GM21360 (cell line): ENCODE data around the gene OR4C45.
"Not testable (repeated sequence)": the region's sequence is repeated elsewhere in the genome, so short reads cannot be mapped to it uniquely, and the experiment has no call there.

Experiments
- ATAC-seq: cut with Tn5 transposase; IDR thresholded peaks from one replicate; pipeline ENCODE4 v1.9.1; 2021; ENCODE audit warnings: mild to moderate bottlenecking, moderate library complexity; ENCODE audit not compliant: unreplicated experiment

Gene OR4C45

GRCh38 chr11:50032574-50032973, at the start of gene OR4C45:
Gene OR4C45 (plus strand): TSS chr11:50032874.
- ATAC-seq: no peak

DNA sequence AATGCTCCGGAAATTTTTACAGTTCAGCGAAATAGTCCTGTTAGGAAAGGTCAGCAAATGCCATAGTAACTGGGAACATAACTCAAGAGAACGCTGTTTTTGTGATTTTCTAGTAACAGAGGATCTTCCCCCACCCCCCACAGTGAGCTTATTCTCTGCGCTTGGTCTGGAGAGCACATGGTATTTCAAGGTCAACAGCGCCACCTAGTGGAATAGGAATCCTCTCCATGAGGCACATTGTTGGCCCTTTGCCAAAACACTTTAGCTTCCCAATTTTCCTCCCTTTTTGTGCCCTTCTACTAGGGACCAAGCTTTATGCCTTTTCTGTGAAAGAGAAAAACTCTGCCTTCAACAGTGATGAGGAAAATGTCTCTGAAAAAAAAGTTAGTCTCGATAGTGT, 37.1 kb upstream of the OR4C45 start:
- ATAC-seq: no peak

DNA sequence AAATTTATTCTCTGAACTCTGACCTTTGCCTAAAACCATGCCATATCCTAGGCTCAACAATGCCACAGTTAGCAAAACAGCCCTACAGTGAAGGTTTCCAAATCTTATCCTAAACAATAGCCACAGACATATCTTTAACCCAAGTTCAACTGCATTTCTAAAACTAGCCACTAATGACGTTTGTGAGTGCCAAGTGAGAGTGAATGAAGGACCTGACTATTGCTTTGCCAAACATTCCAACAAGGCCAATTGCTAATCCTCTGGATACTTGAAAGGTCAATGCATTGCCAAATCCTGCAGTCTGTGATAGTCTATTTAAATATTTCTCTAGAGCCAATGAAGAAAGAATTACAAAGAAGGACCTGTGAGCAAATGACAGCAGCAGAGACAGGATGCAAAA, 2.5 kb upstream of the OR4C45 start:
- no peak for ATAC-seq

DNA sequence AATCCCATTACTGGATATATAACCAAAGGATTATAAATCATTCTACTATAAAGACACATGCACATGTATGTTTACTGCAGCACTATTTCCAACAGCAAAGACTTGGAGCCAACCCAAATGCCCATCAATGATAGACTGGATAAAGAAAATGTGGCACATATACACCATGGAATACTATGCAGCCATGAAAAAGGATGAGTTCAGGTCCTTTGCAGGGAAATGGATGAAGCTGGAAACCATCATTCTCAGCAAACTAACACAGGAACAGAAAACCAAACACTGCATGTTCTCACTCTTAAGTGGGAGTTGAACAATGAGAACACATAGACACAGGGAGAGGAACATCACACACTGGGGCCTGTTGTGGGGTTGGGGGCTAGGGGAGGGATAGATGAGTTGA, 3.6 kb downstream of the OR4C45 start:
- not testable (repeated sequence) for ATAC-seq

DNA sequence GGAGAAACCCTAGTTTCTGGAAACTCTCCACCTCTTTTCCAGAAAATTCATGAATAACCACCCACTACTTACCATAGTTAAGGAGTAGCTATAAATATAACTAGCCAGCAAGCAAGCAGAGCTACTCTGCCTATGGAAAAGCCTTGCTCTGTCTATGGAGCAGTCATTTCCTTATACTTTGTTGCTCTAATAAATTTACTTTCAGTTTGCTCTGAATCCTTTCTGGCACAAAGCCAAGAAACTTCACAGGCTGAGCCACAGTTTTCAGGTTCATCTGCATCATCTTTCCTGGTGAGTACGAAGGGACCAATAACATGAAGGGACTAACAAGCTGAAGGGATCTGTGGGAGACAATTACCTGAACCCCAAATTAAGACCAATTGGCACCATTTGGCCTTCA, 4.6 kb downstream of the OR4C45 start:
- no peak for ATAC-seq

GRCh38 chr11:50044647-50045046, 12.0 kb downstream of the OR4C45 start:
- no peak for ATAC-seq

DNA sequence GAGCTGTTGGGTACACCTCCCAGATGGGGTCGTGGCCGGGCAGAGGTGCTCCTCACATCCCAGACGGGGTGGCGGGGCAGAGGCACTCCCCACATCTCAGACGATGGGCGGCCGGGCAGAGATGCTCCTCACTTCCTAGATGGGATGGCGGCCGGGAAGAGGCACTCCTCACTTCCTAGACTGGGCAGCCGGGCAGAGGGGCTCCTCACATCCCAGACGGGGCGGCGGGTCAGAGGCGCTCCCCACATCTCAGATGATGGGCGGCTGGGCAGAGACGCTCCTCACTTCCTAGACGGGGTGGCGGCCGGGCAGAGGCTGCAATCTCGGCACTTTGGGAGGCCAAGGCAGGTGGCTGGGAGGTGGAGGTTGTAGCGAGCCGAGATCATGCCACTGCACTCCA, 30.4 kb downstream of the OR4C45 start:
- ATAC-seq: not testable (repeated sequence)

DNA sequence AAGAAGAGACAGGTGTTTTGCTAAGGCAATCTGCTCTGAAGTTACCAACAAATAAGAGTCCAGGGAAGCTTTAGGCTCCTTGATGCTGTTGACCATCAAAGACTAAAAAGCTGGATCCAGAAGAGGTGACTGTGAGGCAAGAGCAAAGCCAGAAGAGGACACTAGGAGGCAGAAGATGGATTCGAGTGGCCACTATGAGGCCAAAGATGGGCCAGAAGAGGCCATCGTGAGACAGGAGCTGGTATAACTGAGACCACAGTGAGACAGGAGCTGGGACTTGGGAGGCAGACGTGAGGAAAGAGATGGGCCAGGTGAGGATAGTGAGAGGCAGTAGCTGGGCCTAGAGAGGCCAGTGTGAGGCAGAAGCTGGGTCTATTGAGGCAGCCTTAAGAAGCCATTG, 37.7 kb downstream of the OR4C45 start:
- ATAC-seq: no peak

GRCh38 chr11:50071584-50072225, 39.0 kb downstream of the OR4C45 start:
- no peak for ATAC-seq

DNA sequence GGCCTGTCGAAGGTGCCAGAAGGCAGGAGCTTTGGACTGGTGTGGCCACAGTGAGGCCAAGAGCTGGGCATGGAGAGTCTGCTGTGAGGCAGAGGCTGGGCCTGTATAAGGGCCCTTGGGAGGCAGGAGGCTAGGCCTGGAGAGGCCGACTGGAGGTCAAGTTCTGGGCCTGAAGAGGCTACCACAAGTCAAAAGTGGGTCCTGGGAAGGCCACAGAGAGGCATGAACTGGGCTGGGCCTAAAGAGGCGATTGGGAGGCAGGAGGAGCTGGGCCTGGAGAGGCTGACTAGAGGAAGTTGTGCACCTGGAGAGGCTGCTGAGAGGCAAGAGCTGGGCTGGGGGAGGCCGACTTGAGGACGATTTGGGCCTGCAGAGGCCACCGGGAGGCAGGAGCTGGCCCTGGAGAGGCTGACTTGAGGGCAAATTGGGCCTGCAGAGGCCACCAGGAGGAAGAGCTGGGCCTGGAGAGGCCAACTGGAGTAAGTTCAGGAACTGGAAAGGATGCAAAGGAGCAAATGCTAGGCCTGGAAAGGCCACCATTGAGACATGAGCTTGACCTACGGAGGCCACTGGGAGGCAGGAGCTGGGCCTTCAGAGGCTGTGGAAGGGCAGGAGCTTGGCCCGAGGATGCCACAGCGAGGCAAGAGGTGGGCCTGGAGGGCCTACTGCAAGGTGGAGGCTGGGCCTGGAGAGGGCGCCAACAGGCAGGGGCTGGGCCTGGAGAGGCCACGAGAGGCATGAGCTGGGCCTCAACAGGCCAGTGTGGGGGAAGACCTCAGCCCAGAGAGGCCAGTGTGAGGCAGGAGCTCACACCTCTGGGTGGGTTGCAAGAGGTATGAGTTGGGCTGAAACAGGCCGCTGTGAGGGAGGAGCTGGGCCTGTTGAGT, 39.8 kb downstream of the OR4C45 start:
- no peak for ATAC-seq

DNA sequence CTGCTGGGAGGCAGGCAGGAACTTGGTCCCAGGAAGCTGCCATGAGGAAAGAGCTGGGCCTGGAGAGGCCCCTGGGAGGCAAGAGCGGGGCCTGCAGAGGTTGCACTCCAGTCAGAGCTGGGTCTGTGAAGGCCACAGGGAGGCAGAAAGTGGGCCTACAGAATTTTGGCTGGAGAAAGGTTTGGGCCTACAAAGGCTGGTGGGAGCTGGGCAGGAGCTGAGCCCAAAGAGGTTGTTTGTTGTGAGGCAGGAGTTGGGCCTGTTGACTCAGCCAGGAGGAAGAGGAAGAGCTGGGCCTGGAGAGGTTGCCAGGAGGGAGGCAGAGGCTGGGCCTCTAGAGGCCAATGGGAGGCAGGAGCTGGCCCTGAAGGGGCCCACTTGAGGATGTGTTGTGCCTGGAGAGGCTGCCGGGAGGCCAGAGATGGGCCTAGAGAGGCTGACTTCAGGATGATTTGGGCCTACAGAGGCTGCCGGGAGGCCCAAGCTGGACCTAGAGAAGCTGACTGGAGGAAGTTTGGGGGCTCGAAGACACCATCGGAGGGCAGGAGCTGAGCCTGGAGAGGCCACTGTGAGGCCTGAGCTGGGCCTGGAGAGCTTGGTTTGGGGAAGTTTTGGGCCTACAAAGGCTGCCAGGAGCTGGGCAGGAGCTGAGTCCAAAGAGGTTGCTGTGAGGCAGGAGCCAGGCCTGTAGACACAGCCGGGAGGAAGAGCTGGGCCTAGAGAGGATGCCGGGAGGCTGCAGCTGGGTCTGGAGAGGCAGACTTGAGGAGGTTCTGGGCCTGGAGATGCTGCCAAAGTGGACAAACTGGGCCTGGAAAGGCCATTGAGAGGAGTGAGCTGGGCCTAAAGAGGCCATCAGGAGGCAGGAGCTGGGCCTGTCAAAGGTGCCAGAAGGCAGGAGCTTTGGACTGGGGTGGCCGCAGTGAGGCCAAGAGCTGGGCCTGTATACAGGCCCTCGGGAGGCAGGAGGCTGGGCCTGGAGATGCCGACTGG, 40.7 kb downstream of the OR4C45 start:
- ATAC-seq: no peak

DNA sequence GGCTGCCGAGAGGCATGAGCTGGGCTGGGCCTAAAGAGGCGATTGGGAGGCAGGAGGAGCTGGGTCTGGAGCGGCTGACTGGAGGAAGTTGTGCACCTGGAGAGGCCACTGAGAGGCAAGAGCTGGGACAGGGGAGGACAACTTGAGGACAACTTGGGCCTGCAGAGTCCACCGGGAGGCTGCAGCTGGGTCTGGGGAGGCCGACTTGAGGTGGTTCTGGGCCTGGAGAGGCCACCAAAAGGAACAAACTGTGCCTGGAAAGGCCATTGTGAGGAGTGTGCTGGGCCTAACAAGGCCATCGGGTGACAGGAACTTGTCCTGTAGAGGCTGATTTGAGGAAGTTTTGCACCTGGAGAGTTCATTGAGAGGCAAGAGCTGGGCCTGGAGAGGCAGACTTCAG, 41.5 kb downstream of the OR4C45 start:
- no peak for ATAC-seq

DNA sequence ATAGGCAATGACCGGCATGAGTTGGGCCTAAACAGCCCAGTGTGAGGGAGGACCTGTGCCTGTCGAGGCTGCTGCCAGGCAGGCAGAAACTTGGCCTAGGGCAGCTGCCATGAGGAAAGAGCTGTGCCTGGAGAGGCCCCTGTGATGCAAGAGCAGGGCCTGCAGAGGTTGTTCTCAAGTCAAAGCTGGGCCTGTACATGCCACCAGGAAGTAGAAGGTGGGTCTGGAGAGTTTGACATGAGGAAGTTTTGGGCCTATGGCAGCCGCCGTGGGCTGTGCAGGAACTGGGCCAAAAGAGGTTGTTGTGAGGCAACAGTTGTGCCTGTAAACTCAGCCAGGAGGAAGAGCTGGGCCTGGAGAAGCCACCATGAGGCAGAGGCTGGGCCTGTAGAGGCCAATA, 43.2 kb downstream of the OR4C45 start:
- ATAC-seq: no peak

DNA sequence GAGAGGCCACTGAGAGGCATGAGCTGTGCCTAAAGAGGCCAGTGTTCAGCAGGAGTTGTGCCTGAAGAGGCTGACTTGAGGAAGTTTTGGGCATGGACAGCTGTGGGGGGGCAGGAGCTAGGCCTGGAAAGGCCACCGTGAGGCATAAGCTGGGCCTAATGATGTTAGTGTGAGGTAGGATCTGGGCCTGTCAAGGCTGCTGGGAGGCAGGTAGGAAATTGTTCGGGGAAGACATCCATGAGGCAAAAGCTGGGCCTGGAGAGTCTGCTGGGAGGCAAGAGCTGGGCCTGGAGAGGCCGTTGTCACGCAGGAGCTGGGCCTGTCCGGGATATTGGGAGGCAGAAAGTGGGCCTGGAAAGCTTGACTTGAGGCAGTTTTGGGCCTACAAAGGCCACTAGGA, 44.9 kb downstream of the OR4C45 start:
- no peak for ATAC-seq

- no peak for ATAC-seq
These were observed 45.3 kb downstream of the OR4C45 start for GRCh38 chr11:50078001-50078400.

- ATAC-seq: not testable (repeated sequence)
These were observed 46.3 kb downstream of the OR4C45 start for GRCh38 chr11:50078946-50079345.

DNA sequence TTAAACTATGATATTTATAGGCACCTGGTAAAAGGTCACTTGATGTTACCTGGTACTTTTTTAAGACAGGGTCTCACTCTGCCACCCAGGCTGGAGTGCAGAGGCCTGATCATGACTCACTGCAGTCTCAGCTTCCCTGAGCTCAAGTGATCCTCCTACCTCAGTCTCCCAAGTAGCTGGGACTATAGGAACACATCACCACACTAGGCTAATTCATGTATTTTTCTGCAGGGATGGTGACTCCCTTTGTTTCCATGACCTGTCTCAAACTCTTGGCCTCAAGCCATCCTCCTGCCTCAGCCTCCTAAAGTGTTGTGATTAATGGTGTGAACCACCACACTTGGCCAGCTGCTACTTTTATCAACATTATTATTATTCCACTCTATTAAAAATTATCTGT, 47.6 kb downstream of the OR4C45 start:
- ATAC-seq: no peak
